ENCODE measurements around the gene PCNX4.

DNA sequence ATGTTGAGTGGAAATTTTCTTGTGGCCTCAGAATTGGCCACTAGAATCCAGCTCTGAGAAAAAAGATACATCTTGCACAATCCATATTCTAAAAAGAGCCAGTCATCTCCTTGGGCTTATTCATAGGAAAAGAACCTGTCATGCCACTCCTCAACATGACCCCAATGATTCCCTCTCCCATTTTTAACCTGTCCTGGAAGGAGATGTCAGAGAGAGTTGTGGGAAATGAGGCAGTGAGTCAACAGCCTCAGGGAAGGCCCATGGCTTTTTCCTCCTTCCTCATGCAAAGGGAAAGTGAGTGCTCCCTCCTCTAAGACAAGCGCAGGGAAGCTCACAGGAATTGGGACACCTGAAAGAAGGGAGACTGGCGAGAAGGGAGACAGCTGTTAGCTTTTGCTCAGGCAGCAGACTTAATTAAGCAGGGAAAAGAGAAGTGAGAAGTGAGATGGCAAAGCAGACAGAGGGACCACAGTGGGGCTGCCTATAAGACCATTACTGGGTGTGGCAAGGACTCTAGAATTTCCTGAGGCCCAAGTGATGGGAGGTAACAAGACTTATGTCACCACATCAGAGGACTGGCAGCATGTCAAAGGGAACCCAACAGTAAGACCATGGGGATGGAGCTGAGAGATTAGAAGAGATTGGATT lies 83.7 kb downstream of the PCNX4 start:
- TF ChIP-seq, protein P1, sequence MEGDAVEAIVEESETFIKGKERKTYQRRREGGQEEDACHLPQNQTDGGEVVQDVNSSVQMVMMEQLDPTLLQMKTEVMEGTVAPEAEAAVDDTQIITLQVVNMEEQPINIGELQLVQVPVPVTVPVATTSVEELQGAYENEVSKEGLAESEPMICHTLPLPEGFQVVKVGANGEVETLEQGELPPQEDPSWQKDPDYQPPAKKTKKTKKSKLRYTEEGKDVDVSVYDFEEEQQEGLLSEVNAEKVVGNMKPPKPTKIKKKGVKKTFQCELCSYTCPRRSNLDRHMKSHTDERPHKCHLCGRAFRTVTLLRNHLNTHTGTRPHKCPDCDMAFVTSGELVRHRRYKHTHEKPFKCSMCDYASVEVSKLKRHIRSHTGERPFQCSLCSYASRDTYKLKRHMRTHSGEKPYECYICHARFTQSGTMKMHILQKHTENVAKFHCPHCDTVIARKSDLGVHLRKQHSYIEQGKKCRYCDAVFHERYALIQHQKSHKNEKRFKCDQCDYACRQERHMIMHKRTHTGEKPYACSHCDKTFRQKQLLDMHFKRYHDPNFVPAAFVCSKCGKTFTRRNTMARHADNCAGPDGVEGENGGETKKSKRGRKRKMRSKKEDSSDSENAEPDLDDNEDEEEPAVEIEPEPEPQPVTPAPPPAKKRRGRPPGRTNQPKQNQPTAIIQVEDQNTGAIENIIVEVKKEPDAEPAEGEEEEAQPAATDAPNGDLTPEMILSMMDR (conservative IDR thresholded peaks at IDR 0.05; ENCODE audit: low read length): no peak
- TF ChIP-seq EZH2phosphoT487 (IDR thresholded peaks at IDR 0.05; ENCODE audit: borderline replicate concordance, low read depth, low read length): no peak

Data from OCI-LY7 (cell line).